ENCODE measurements around the gene WDR72.
"Not testable (repeated sequence)": the region's sequence is repeated elsewhere in the genome, so short reads cannot be mapped to it uniquely, and the experiment has no call there.

Gene WDR72

DNA sequence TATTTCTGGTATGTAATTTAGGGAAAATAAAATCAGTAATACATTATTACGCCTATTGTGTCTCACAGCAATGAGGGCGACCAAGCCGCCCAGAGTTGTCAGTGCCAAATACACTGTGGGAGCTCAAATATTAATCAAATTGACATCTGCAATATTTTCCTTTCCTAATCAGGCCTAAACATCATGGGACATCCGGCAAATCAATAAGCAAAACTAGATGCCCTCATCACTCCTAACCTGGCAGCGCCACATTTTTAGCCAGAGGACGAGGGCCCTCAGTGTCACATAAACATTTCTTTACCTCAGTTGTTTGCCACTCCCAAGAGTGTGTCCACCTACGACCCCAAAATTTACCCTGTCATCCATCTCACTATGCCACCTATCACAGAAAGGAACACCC lies 64.1 kb downstream of the WDR72 start:
- no peak for DNase-seq

- DNase-seq, result no peak
Measured at GRCh38 chr15:53694476-53694874, 65.0 kb downstream of the WDR72 start.

GRCh38 chr15:53693729-53694475 lies 65.6 kb downstream of the WDR72 start:
- DNase-seq, result no peak

GRCh38 chr15:53684162-53684561 lies 75.3 kb downstream of the WDR72 start:
- DNase-seq, result not testable (repeated sequence)

DNA sequence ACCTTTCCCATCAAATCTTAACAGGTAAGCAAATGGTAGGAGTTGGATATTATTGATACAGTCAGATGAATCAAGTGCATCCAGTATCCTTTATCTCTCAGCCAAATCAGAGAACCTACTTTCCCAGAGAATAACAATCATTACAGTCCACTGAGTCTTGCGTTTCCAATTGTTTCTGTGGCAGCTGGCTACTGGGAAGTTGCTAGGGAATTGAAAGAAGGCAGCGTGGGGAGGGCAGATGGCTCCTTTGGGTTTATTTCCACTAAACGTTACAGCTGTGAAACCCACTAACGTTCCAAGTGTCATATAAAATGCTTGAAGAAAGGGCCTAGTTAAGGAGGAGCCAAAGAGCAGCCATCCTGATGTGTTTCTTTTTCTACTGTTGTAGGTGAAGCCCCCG lies 78.4 kb downstream of the WDR72 start:
- DNase-seq, result no peak

DNA sequence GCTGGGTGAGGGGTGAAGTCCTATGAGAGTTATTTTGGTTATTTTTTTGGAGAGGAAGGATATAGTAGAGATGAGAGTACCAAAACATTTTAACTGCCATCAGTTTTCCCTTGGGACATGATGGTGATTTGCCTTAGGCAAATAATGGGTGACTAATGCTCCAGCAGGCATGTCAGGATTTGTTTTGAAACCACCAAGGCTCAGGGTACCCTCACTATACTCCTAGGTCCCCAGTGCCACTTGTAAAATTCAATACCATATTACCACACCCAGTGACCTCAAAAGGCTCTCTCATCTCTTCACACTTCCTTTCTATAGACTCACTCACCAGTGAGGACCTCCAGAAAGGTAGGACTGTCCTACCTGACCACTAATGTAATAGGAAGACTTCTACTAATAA lies 83.6 kb downstream of the WDR72 start:
- no peak for DNase-seq

GRCh38 chr15:53671545-53671944 lies 87.9 kb downstream of the WDR72 start:
- no peak for DNase-seq

GRCh38 chr15:53670701-53671100 lies 88.8 kb downstream of the WDR72 start:
- no peak for DNase-seq

GRCh38 chr15:53665930-53666329 lies 93.5 kb downstream of the WDR72 start:
- no peak for DNase-seq

GRCh38 chr15:53658827-53659555 lies 100.5 kb downstream of the WDR72 start:
- no peak for DNase-seq

DNA sequence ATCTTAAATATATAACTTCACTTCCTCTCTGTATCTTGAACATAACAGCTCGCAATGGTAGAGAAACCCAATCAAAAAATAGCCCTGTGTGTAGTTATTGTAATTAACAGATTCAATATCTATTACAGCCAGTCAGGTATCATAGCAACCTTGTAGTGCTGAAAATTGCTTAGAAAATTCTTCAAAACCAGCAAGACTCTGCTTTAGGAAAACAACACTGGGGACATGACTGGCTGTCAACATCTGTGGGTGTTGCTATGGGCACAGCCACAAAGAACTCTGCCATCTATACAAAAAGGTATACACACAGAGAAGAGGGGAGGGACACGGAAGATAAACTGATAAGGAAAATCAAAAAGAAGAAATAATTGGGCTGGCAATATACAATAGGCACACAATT lies 101.2 kb downstream of the WDR72 start:
- DNase-seq, result no peak

- no peak for DNase-seq
Measured at GRCh38 chr15:53648934-53649333, 110.5 kb downstream of the WDR72 start.

- DNase-seq, result no peak
Measured at GRCh38 chr15:53644660-53645059, 114.8 kb downstream of the WDR72 start.

DNA sequence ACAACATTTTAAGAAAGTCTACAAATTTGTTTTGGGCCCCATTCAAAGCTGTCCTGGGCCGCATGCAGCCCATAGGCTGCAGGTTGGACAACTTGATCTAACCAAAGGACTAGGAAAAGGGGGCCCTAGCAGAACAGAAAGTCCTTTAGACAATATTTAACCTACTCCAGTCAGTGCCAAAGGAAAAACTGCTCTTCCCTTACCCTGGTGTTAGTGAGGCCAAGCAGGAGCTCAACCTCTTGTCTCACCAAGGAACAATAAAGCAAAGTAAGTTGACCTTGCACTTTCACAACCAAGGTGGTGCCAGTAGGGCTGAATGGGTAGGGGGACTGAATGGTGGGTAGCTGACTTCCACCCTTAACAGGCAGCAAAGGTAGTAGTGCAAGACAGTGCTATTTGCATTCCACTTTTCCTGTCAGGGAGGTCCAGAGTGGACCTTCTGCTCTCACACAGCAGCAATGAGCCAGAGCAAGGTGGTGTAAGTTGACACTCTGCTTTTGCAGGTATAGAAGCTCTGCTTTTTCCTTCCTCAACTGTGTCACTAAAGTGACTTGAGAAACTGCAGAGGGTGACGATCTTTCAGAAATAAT lies 124.9 kb downstream of the WDR72 start:
- DNase-seq, result no peak

DNA sequence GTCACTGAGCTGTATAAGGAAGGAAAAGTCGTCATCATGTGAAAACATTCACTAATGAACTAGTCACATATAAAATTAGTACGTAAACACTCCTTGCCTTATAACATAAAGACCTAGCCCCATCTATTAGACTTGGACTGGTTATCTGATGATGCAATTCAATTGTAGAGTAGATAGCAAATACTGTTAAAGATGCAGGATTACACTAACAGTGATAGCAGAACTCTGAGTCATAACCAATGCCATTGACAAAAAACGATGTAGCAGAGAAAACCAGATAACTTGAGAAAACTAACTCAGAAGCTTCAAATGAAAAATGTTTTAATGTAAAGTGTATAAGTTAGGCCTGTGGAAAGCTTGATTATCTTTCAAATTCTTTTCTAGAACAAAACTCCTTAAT lies 132.2 kb downstream of the WDR72 start:
- DNase-seq, result no peak

DNA sequence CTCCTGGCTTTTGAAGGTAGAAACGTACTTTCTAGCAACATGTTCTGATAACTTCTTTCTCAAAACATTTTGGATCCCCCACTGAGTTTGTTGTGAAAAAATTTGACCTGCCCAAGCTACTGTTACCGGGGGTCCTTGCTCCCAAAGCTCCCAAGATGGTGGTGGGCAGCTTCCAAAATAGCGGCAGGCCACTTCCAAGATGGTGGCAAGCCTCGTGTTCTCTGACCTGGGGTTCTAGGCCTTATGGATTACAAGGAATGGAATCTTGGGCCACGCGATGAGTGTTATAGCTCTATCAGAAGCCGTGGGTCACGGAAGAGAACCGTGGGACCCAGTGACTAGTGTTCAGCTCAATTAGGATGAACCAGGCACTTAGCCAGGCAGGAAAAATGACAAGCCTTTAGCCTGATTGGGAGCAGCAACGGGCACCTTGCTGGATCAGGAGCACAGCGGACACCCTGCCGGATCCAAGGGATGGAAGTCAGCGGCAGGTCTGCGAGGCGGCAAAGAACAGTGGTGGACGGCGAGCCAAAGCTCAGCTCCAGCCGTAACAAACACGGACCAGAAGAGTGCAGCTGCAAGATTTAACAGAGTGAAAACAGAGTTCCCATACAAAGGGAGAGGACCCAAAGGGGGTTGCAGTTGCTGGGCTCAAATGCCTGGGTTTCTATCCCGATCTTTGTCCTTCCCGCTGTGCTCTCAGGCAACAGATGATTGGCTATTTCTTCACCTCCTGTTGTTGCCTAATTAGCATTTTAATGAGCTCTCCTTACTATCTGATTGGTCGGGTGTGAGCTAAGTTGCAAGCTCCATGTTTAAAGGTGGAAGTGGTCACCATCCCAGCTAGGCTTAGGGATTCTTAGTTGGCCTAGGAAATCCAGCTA lies 133.3 kb downstream of the WDR72 start:
- DNase-seq, result no peak

GRCh38 chr15:53625260-53625659 lies 134.2 kb downstream of the WDR72 start:
- DNase-seq, result no peak

- no peak for DNase-seq
Measured at GRCh38 chr15:53618461-53618860, 141.0 kb downstream of the WDR72 start.

GRCh38 chr15:53611145-53611920 lies 148.1 kb downstream of the WDR72 start:
- no peak for DNase-seq

DNA sequence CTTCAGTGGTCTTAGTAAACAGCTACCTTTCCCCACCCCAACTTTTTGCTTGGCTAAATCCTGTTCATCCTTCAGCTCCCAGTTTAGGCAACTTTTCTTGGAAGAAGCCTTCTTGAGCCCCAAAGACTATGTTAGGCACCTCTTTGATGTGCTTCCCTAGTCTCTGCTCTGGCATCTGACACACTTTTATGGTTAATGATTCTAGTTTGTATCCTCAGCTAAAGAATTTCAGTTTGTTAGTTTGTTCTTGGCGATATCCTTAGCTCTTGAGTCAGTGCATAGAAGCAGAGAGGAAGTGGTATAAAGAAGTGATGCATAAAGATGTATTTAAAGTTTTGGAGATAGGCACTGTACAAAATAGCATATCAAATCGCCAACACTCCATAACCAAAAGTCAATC lies 168.4 kb downstream of the WDR72 start:
- DNase-seq, result no peak

DNA sequence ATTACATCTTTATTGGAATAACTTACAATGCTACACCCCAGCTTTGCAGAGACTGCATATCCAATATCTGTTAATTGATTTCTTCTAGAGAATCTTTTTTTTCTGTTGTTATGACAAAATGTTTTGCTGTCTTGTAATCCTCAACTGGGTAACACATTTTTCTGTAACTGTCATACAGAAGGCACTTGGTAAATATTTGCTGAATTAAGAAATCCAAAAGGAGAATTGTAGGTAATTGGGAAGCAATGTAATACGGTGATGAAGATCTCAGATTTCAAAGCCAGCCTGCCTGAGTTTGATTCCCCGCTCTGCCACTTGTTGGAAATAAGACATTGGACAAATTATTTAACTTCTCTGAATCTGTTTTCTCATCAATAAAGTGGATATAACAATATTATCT lies 169.1 kb downstream of the WDR72 start:
- no peak for DNase-seq

DNA sequence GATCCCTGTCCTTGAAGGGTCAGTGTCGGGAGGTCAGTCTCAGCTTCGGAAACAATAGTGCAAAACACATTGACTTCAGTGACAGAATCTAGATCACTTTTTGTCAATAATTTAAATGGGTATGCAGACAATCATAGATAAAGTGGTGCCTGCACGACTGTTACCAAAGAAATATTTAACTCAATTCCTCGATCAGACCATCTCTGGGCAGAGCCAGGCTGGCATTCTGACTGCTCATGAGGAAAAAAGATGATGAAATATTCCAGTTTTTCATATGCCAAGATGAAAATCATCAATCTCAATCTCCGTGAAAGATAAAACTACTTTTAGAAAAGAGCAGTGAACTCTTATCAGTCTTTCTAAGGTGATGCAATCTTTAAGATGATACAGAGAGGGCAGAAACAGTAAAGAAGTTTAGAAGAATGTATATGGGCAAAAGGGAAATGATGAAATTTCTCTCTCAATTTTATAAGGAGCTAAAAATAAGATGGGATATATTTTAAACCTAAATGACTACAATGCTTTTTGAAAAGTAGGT lies 169.9 kb downstream of the WDR72 start:
- no peak for DNase-seq

Measured in activated CD4-positive, alpha-beta T cell treated with anti-CD3 and anti-CD28 coated beads, Interleukin-2, amount 50 U/mL, for 16 hours (primary cell).